Measurements from ENCODE around the gene CLDN2.

The CLDN2 gene

GRCh38 chrX:106932492-106932923, 12.3 kb downstream of the CLDN2 start:
- ChIA-PET CTCF (interaction anchor here (0.9 to 2.6 kb wide), 3 partner anchors 27 to 38 kb away, joined by 3 to 7 read pairs (median 5); no protein-coding TSS in a partner anchor), POLR2A (no interaction called here)
- Histone ChIP-seq H3K9me3 (ENCODE audit: control insufficient read depth, insufficient read depth, low read depth, low read length) (no peaks in the 10 kb centered on the region), H3K4me1 (ENCODE audit: control insufficient read depth, insufficient read depth, low read length) (no peaks in the 10 kb centered on the region), H3K4me3 (ENCODE audit: low read depth, low read length) (no peak overlapping the region), H3K36me3 (ENCODE audit: control insufficient read depth in 2 of 2, insufficient read depth in 1 of 2, low read length in 2 of 2) (peaks cover 0 to 12% of the 10 kb centered on the region in 2 experiments; a peak in 1 of 3 replicates), H3K27ac (ENCODE audit: extremely low read depth, low read depth, low read length) (no peak overlapping the region)
- TF ChIP-seq ZFP41 (tag by site-specific recombination; IDR thresholded peaks at IDR 0.05; ENCODE audit: borderline replicate concordance): no peak

- TF ChIP-seq EGR2 (tag by site-specific recombination; IDR thresholded peaks at IDR 0.05; ENCODE audit: low read depth) (peak; percentile 57), KLF17 (tag by site-specific recombination; IDR thresholded peaks at IDR 0.05) (no peak)
- no peaks in the 10 kb centered on the region for H3K9me3 ChIP-seq (ENCODE audit: control insufficient read depth, insufficient read depth, low read depth, low read length)
- no peak overlapping the region for H3K27ac ChIP-seq (ENCODE audit: extremely low read depth, low read depth, low read length)
- H3K4me1 ChIP-seq (ENCODE audit: control insufficient read depth, insufficient read depth, low read length): no peaks in the 10 kb centered on the region
- no peak overlapping the region for H3K4me3 ChIP-seq (ENCODE audit: low read depth, low read length)
- CTCF ChIA-PET: interaction anchor here (1.1 to 2.6 kb wide), 3 partner anchors 34 to 39 kb away, joined by 3 to 7 read pairs (median 5); no protein-coding TSS in a partner anchor
- POLR2A ChIA-PET: no interaction called here
- peaks cover 0 to 18% of the 10 kb centered on the region in 2 experiments; a peak in 1 of 3 replicates for H3K36me3 ChIP-seq (ENCODE audit: control insufficient read depth in 2 of 2, insufficient read depth in 1 of 2, low read length in 2 of 2)
These were observed 12.8 kb downstream of the CLDN2 start for GRCh38 chrX:106932960-106933537.

- Histone ChIP-seq H3K4me3 (ENCODE audit: low read depth, low read length) (no peak overlapping the region), H3K27ac (ENCODE audit: extremely low read depth, low read depth, low read length) (no peak overlapping the region), H3K36me3 (ENCODE audit: control insufficient read depth in 2 of 2, insufficient read depth in 1 of 2, low read length in 2 of 2) (peaks cover 0 to 23% of the 10 kb centered on the region in 2 experiments; a peak in 1 of 3 replicates), H3K4me1 (ENCODE audit: control insufficient read depth, insufficient read depth, low read length) (no peaks in the 10 kb centered on the region), H3K9me3 (ENCODE audit: control insufficient read depth, insufficient read depth, low read depth, low read length) (no peaks in the 10 kb centered on the region)
- POLR2A ChIA-PET: no interaction called here
- TF ChIP-seq ZNF473 (tag by site-specific recombination; IDR thresholded peaks at IDR 0.05) (no peak), ZSCAN4 (tag by site-specific recombination; IDR thresholded peaks at IDR 0.05) (no peak), ZNF670 (tag by site-specific recombination; IDR thresholded peaks at IDR 0.05; ENCODE audit: low read depth) (no peak), ZFP69B (tag by site-specific recombination; IDR thresholded peaks at IDR 0.05) (no peak), ZFHX2 (tag by site-specific recombination; conservative IDR thresholded peaks at IDR 0.05) (peak; percentile 48)
- CTCF ChIA-PET: interaction anchor here (1.1 kb wide), 1 partner anchor 35 kb away, joined by 3 read pairs; no protein-coding TSS in a partner anchor
These were observed 13.3 kb downstream of the CLDN2 start for GRCh38 chrX:106933538-106933961.

GRCh38 chrX:106935175-106935574, 15.0 kb downstream of the CLDN2 start:
- no peak overlapping the region for H3K4me3 ChIP-seq (ENCODE audit: low read depth, low read length)
- ChIA-PET CTCF (interaction anchor here (1.1 kb wide), 1 partner anchor 10 kb away, joined by 3 read pairs; no protein-coding TSS in a partner anchor), POLR2A (no interaction called here)
- no peaks in the 10 kb centered on the region for H3K4me1 ChIP-seq (ENCODE audit: control insufficient read depth, insufficient read depth, low read length)
- H3K27ac ChIP-seq (ENCODE audit: extremely low read depth, low read depth, low read length): no peak overlapping the region
- H3K9me3 ChIP-seq (ENCODE audit: control insufficient read depth, insufficient read depth, low read depth, low read length): no peaks in the 10 kb centered on the region
- H3K36me3 ChIP-seq (ENCODE audit: control insufficient read depth in 2 of 2, insufficient read depth in 1 of 2, low read length in 2 of 2): peaks cover 7 to 38% of the 10 kb centered on the region in 2 experiments; a peak in 2 of 3 replicates
- TF ChIP-seq ZNF2 (tag by site-specific recombination; IDR thresholded peaks at IDR 0.05) (no peak), HOXC10 (CRISPR knock-in tag; IDR thresholded peaks at IDR 0.05) (no peak), ZNF214 (tag by site-specific recombination; IDR thresholded peaks at IDR 0.05; ENCODE audit: borderline replicate concordance) (no peak), ZFP3 (tag by site-specific recombination; IDR thresholded peaks at IDR 0.05; ENCODE audit: low read depth) (no peak), ZNF138 (tag by site-specific recombination; IDR thresholded peaks at IDR 0.05; ENCODE audit: borderline replicate concordance) (no peak), ZNF639 (tag by site-specific recombination; IDR thresholded peaks at IDR 0.05) (no peak), ZNF292 (tag by site-specific recombination; IDR thresholded peaks at IDR 0.05; ENCODE audit: borderline replicate concordance, low read depth) (no peak), YY1 (tag by site-specific recombination; IDR thresholded peaks at IDR 0.05) (no peak), ZNF830 (tag by site-specific recombination; IDR thresholded peaks at IDR 0.05; ENCODE audit: low read depth) (no peak), ZNF175 (tag by site-specific recombination; IDR thresholded peaks at IDR 0.05) (no peak), ZSCAN4 (tag by site-specific recombination; IDR thresholded peaks at IDR 0.05) (no peak), ZNF529 (tag by site-specific recombination; IDR thresholded peaks at IDR 0.05; ENCODE audit: insufficient replicate concordance) (no peak), ZBTB7A (tag by site-specific recombination; IDR thresholded peaks at IDR 0.05; ENCODE audit: low read depth) (no peak), INSM2 (tag by site-specific recombination; IDR thresholded peaks at IDR 0.05) (no peak)
